Parathyroid adenoma (tissue), 2 donors: ENCODE data around the gene FAM193A.
"Not testable (repeated sequence)": the region's sequence is repeated elsewhere in the genome, so short reads cannot be mapped to it uniquely, and the experiment has no call there.

ENCODE experiments used
- H2AFZ ChIP-seq: fragments of 300-600 bp; sonication (generic); one replicate; pipeline ENCODE4 v1.7.0; 2017; ENCODE audit warnings: antibody characterized with exemption, mild to moderate bottlenecking
- H3K27ac ChIP-seq: fragments of 300-600 bp; sonication (generic); one replicate; pipeline ENCODE4 v1.7.0; 2017
- H3K27me3 ChIP-seq: fragments of 300-600 bp; sonication (generic); one replicate; pipeline ENCODE4 v1.7.0; 2017; ENCODE audit warnings: low read length; ENCODE audit not compliant: control insufficient read depth, insufficient read depth
- H3K36me3 ChIP-seq: fragments of 300-600 bp; sonication (generic); one replicate; pipeline ENCODE4 v1.7.0; 2017; ENCODE audit warnings: low read length; ENCODE audit not compliant: control insufficient read depth, insufficient read depth
- H3K4me1 ChIP-seq: fragments of 300-600 bp; sonication (generic); one replicate; pipeline ENCODE4 v1.7.0; 2017; ENCODE audit warnings: control low read depth
- H3K4me2 ChIP-seq: fragments of 300-600 bp; sonication (generic); one replicate; pipeline ENCODE4 v1.7.0; 2017; ENCODE audit warnings: low read length
- H3K4me3 ChIP-seq: fragments of 300-600 bp; sonication (generic); one replicate; pipeline ENCODE4 v1.7.0; 2017; ENCODE audit warnings: low read depth, low read length
- H3K79me2 ChIP-seq: fragments of 300-600 bp; sonication (generic); one replicate; pipeline ENCODE4 v1.7.0; 2017; ENCODE audit warnings: control low read depth
- H3K9ac ChIP-seq: fragments of 300-600 bp; sonication (generic); one replicate; pipeline ENCODE4 v1.7.0; 2017; ENCODE audit warnings: mild to moderate bottlenecking
- H3K9me3 ChIP-seq: fragments of 300-600 bp; sonication (generic); one replicate; pipeline ENCODE4 v1.7.0; 2017; ENCODE audit warnings: low read length; ENCODE audit not compliant: control insufficient read depth
- CTCF ChIP-seq: fragments of 300-600 bp; sonication (generic); IDR thresholded peaks from one replicate; pipeline ENCODE4 v1.7.0; 2017; ENCODE audit warnings: antibody characterized with exemption, mild to moderate bottlenecking
- donor health status: primary hyperparathyroidism.

The FAM193A gene

GRCh38 chr4:2510351-2511259 lies 25.8 kb upstream of the FAM193A start:
- H3K27me3 ChIP-seq, result no peaks in the 10 kb centered on the region
- no peak for TF ChIP-seq CTCF
- H2AFZ ChIP-seq, result no peak overlapping the region
- H3K9me3 ChIP-seq, result no peaks in the 10 kb centered on the region
- H3K27ac ChIP-seq, result no peak overlapping the region
- no peaks in the 10 kb centered on the region for H3K36me3 ChIP-seq
- no peaks in the 10 kb centered on the region for H3K79me2 ChIP-seq
- H3K9ac ChIP-seq, result no peak overlapping the region
- no peaks in the 10 kb centered on the region for H3K4me1 ChIP-seq
- H3K4me2 ChIP-seq, result no peak overlapping the region
- no peak overlapping the region for H3K4me3 ChIP-seq

GRCh38 chr4:2511645-2512131 lies 24.8 kb upstream of the FAM193A start:
- no peaks in the 10 kb centered on the region for H3K36me3 ChIP-seq
- H3K4me2 ChIP-seq, result no peak overlapping the region
- no peaks in the 10 kb centered on the region for H3K9me3 ChIP-seq
- no peak overlapping the region for H3K4me3 ChIP-seq
- H3K79me2 ChIP-seq, result no peaks in the 10 kb centered on the region
- H2AFZ ChIP-seq, result no peak overlapping the region
- no peak for TF ChIP-seq CTCF
- H3K27me3 ChIP-seq, result no peaks in the 10 kb centered on the region
- H3K9ac ChIP-seq, result no peak overlapping the region
- H3K27ac ChIP-seq, result no peak overlapping the region
- no peaks in the 10 kb centered on the region for H3K4me1 ChIP-seq

- H3K79me2 ChIP-seq, result no peaks in the 10 kb centered on the region
- H3K36me3 ChIP-seq, result no peaks in the 10 kb centered on the region
- no peak overlapping the region for H3K4me2 ChIP-seq
- TF ChIP-seq CTCF, result no peak
- H3K4me3 ChIP-seq, result no peak overlapping the region
- H3K9ac ChIP-seq, result no peak overlapping the region
- H3K27me3 ChIP-seq, result no peaks in the 10 kb centered on the region
- no peaks in the 10 kb centered on the region for H3K4me1 ChIP-seq
- no peak overlapping the region for H3K27ac ChIP-seq
- H2AFZ ChIP-seq, result no peak overlapping the region
- H3K9me3 ChIP-seq, result no peaks in the 10 kb centered on the region
Measured at GRCh38 chr4:2512396-2513135, 23.9 kb upstream of the FAM193A start.

- not testable (repeated sequence) for H3K79me2 ChIP-seq, H3K4me1 ChIP-seq, H3K4me3 ChIP-seq, H3K27ac ChIP-seq, H2AFZ ChIP-seq, H3K9me3 ChIP-seq, H3K27me3 ChIP-seq, H3K9ac ChIP-seq, H3K4me2 ChIP-seq, H3K36me3 ChIP-seq
Measured at GRCh38 chr4:2514193-2514592, 22.3 kb upstream of the FAM193A start.

GRCh38 chr4:2514944-2515343 lies 21.5 kb upstream of the FAM193A start:
- not testable (repeated sequence) for H3K9me3 ChIP-seq, H3K79me2 ChIP-seq, H3K4me2 ChIP-seq, H3K4me1 ChIP-seq, H3K27me3 ChIP-seq, H3K27ac ChIP-seq, H3K4me3 ChIP-seq, H3K36me3 ChIP-seq, H2AFZ ChIP-seq, H3K9ac ChIP-seq
